Esophagus (tissue), 2 donors: ENCODE data around the gene FLT3. TPM values are rescaled to one million over a fixed set of nuclear protein-coding genes. Genes with fewer than 3 reads are reported as not detected.

Experiments
- H3K27ac ChIP-seq, 2 donors: one replicate each; pipeline ENCODE4 v1.5.1; 2013; ENCODE audit warnings: low read depth in 2 of 2, mild to moderate bottlenecking in 2 of 2, inconsistent platforms in 1 of 2, low read length in 1 of 2, moderate library complexity in 1 of 2
- H3K27me3 ChIP-seq, 2 donors: one replicate each; pipeline ENCODE4 v1.6.1; 2013; ENCODE audit warnings: low read length in 2 of 2, control low read depth in 1 of 2, mild to moderate bottlenecking in 1 of 2; ENCODE audit not compliant: insufficient read depth in 2 of 2, control insufficient read depth in 1 of 2
- H3K36me3 ChIP-seq, 2 donors: one replicate each; pipeline ENCODE4 v1.6.1; 2013; ENCODE audit warnings: low read length in 1 of 2; ENCODE audit not compliant: control insufficient read depth in 2 of 2, insufficient read depth in 2 of 2
- H3K4me1 ChIP-seq, 2 donors: one replicate each; pipeline ENCODE4 v1.6.1; 2013; ENCODE audit warnings: low read length in 1 of 2; ENCODE audit not compliant: control insufficient read depth in 2 of 2, insufficient read depth in 2 of 2
- H3K4me3 ChIP-seq, 2 donors: one replicate each; pipeline ENCODE4 v1.5.1; 2013; ENCODE audit warnings: low read length in 2 of 2, mild to moderate bottlenecking in 2 of 2, low read depth in 1 of 2, moderate library complexity in 1 of 2
- H3K9me3 ChIP-seq, 2 donors: one replicate each; pipeline ENCODE4 v1.6.1; 2013; ENCODE audit warnings: mild to moderate bottlenecking in 2 of 2, low read depth in 1 of 2, low read length in 1 of 2, moderate library complexity in 1 of 2; ENCODE audit not compliant: control insufficient read depth in 2 of 2, insufficient read depth in 1 of 2
- WGBS, 2 donors: extraction: QIAGEN DNeasy Blood & Tissue Kit; methylation state at CpG; one replicate each; pipeline ENCODE4 v1.1.7; 2013; 5-methylcytosine and 5-hydroxymethylcytosine counted together
- polyA plus RNA-seq, 2 donors: library from polyadenylated mRNA; stranded (reverse); fragments of 200-250 nt; gene quantifications; one replicate each; pipeline ENCODE4 v1.2.3, GENCODE V29; 2013
- donor health status: healthy with polysubstance abuse.
- donor health status: Bipolar disorder and iron deficiency.

Gene FLT3
- polyA plus RNA-seq, 2 donors, result 0.08 to 0.19 TPM

- no peaks in the 10 kb centered on the region for H3K36me3 ChIP-seq
Observed at GRCh38 chr13:28136916-28137315, 36.5 kb upstream of the FLT3 start.

GRCh38 chr13:28131646-28132045 lies 31.3 kb upstream of the FLT3 start:
- Histone ChIP-seq H3K4me1 (no peaks in the 10 kb centered on the region), H3K27ac (no peak overlapping the region), H3K4me3 (no peak overlapping the region), H3K9me3 (no peaks in the 10 kb centered on the region), H3K36me3 (no peaks in the 10 kb centered on the region), H3K27me3 (no peaks in the 10 kb centered on the region)
- WGBS, 2 donors, result 84 to 85% methylated on average over 11 of the region's 11 CpGs

More at GRCh38 chr13:28136916-28137315, 36.5 kb upstream of the FLT3 start:
- 36 to 43% methylated on average over 7 of the region's 7 CpGs for WGBS, 2 donors
- H3K9me3 ChIP-seq, result no peaks in the 10 kb centered on the region
- no peaks in the 10 kb centered on the region for H3K27me3 ChIP-seq
- H3K4me3 ChIP-seq, result peak overlapping the region in 1 of 2 donors; percentile 85
- H3K4me1 ChIP-seq, result no peaks in the 10 kb centered on the region
- no peak overlapping the region for H3K27ac ChIP-seq

- no peaks in the 10 kb centered on the region for H3K27me3 ChIP-seq
- H3K4me1 ChIP-seq, result no peaks in the 10 kb centered on the region
- no peak overlapping the region for H3K4me3 ChIP-seq
- H3K27ac ChIP-seq, result no peak overlapping the region
- 58% methylated on average over 5 of the region's 5 CpGs for WGBS, 2 donors
- no peaks in the 10 kb centered on the region for H3K36me3 ChIP-seq
- no peaks in the 10 kb centered on the region for H3K9me3 ChIP-seq
Observed at GRCh38 chr13:28129911-28130693, 29.7 kb upstream of the FLT3 start.

GRCh38 chr13:28128926-28129325 lies 28.6 kb upstream of the FLT3 start:
- Histone ChIP-seq H3K4me3 (no peak overlapping the region), H3K27ac (no peak overlapping the region)

GRCh38 chr13:28128030-28128429 lies 27.7 kb upstream of the FLT3 start:
- H3K4me3 ChIP-seq, result no peak overlapping the region
- no peaks in the 10 kb centered on the region for H3K4me1 ChIP-seq
- H3K36me3 ChIP-seq, result no peaks in the 10 kb centered on the region
- no peaks in the 10 kb centered on the region for H3K9me3 ChIP-seq
- no peaks in the 10 kb centered on the region for H3K27me3 ChIP-seq
- no peak overlapping the region for H3K27ac ChIP-seq

More at GRCh38 chr13:28128926-28129325, 28.6 kb upstream of the FLT3 start:
- H3K9me3 ChIP-seq, result no peaks in the 10 kb centered on the region
- H3K4me1 ChIP-seq, result no peaks in the 10 kb centered on the region
- H3K36me3 ChIP-seq, result no peaks in the 10 kb centered on the region
- H3K27me3 ChIP-seq, result no peaks in the 10 kb centered on the region

- H3K27me3 ChIP-seq, result no peaks in the 10 kb centered on the region
- H3K4me3 ChIP-seq, result no peak overlapping the region
- no peaks in the 10 kb centered on the region for H3K4me1 ChIP-seq
- H3K36me3 ChIP-seq, result no peaks in the 10 kb centered on the region
- H3K27ac ChIP-seq, result no peak overlapping the region
- H3K9me3 ChIP-seq, result no peaks in the 10 kb centered on the region
- WGBS, 2 donors, result 94 to 96% methylated on average over 8 of the region's 8 CpGs
Observed at GRCh38 chr13:28121224-28121623, 20.8 kb upstream of the FLT3 start.

- Histone ChIP-seq H3K27ac (no peak overlapping the region), H3K36me3 (no peaks in the 10 kb centered on the region), H3K4me3 (no peak overlapping the region), H3K4me1 (no peaks in the 10 kb centered on the region), H3K27me3 (no peaks in the 10 kb centered on the region), H3K9me3 (no peaks in the 10 kb centered on the region)
Observed at GRCh38 chr13:28120317-28120716, 19.9 kb upstream of the FLT3 start.

GRCh38 chr13:28117689-28118377 lies 17.5 kb upstream of the FLT3 start:
- Histone ChIP-seq H3K4me1 (no peaks in the 10 kb centered on the region), H3K27ac (no peak overlapping the region), H3K9me3 (no peaks in the 10 kb centered on the region), H3K27me3 (no peaks in the 10 kb centered on the region), H3K4me3 (no peak overlapping the region), H3K36me3 (no peaks in the 10 kb centered on the region)
- WGBS, 2 donors, result 67 to 72% methylated on average over 9 of the region's 9 CpGs

GRCh38 chr13:28116736-28117135 lies 16.4 kb upstream of the FLT3 start:
- no peaks in the 10 kb centered on the region for H3K9me3 ChIP-seq
- H3K36me3 ChIP-seq, result no peaks in the 10 kb centered on the region
- no peak overlapping the region for H3K4me3 ChIP-seq
- no peaks in the 10 kb centered on the region for H3K27me3 ChIP-seq
- no peak overlapping the region for H3K27ac ChIP-seq
- WGBS, 2 donors, result 47 to 54% methylated on average over 1 of the region's 1 CpG
- H3K4me1 ChIP-seq, result no peaks in the 10 kb centered on the region

GRCh38 chr13:28110414-28110813 lies 10.0 kb upstream of the FLT3 start:
- WGBS, 2 donors, result 79 to 83% methylated on average over 3 of the region's 3 CpGs

More at GRCh38 chr13:28110414-28110813, 10.0 kb upstream of the FLT3 start:
- Histone ChIP-seq H3K36me3 (no peaks in the 10 kb centered on the region), H3K27me3 (no peaks in the 10 kb centered on the region), H3K27ac (no peak overlapping the region), H3K4me1 (no peaks in the 10 kb centered on the region), H3K9me3 (no peaks in the 10 kb centered on the region), H3K4me3 (no peak overlapping the region)
